Esophagus muscularis mucosa (tissue), 4 donors: ENCODE results near the gene ODAD4. TPM values are rescaled to one million over a fixed set of nuclear protein-coding genes. Genes with fewer than 3 reads are reported as not detected.

Experiments
- DNase-seq: peaks from one replicate; pipeline ENCODE4 v3.0.0-alpha.2; 2017; ENCODE audit errors: extremely low spot score
- H3K27ac ChIP-seq, 4 donors: fragments of 200-600 bp; sonication (generic); replicated peaks in 1 of 4; 1 replicate in 3 of 4; 2 replicates in 1 of 4; pipeline ENCODE4 v1.5.1; 2016 to 2019; ENCODE audit warnings: mild to moderate bottlenecking in 1 of 4
- H3K27me3 ChIP-seq, 4 donors: fragments of 200-600 bp; sonication (generic); one replicate each; pipeline versions ENCODE4 v1.5.1 to v1.6.0; 2016 to 2019
- H3K36me3 ChIP-seq, 4 donors: fragments of 200-600 bp; sonication (generic); one replicate each; pipeline ENCODE4 v1.5.1; 2016 to 2019
- H3K4me1 ChIP-seq, 4 donors: fragments of 200-600 bp; sonication (generic); one replicate each; pipeline ENCODE4 v1.5.1; 2016 to 2019
- H3K4me3 ChIP-seq, 4 donors: fragments of 200-600 bp; sonication (generic); 1 replicate in 2 of 4; 2 replicates in 2 of 4; pipeline ENCODE4 v1.5.1; 2016 to 2019; ENCODE audit warnings: mild to moderate bottlenecking in 4 of 4, moderate library complexity in 1 of 4
- H3K9me3 ChIP-seq, 4 donors: fragments of 200-600 bp; sonication (generic); 1 replicate in 3 of 4; 2 replicates in 1 of 4; pipeline ENCODE4 v1.5.1; 2016 to 2019
- CTCF ChIP-seq, 3 experiments: fragments of 200-600 bp in 2 of 3; fragments of 450-650 bp in 1 of 3; sonication (generic) in 2 of 3; IDR thresholded peaks; one replicate each; pipeline ENCODE4 v1.5.1; 2017 to 2019; ENCODE audit warnings: antibody characterized with exemption in 3 of 3, mild to moderate bottlenecking in 2 of 3, moderate library complexity in 1 of 3
- EP300 ChIP-seq: sonication (generic); formaldehyde crosslinking; IDR thresholded peaks from one replicate; pipeline ENCODE4 v1.6.1; 2017; ENCODE audit warnings: antibody characterized with exemption
- POLR2A ChIP-seq: fragments of 450-650 bp; IDR thresholded peaks from one replicate; pipeline ENCODE4 v1.6.1; 2017; ENCODE audit warnings: antibody characterized with exemption, moderate library complexity, mild to moderate bottlenecking, low read depth
- POLR2AphosphoS5 ChIP-seq, 2 donors: sonication (generic); formaldehyde crosslinking; IDR thresholded peaks; one replicate each; pipeline ENCODE4 v1.6.1; 2017; ENCODE audit warnings: antibody characterized with exemption in 2 of 2
- WGBS: methylation state at CpG from one replicate; pipeline ENCODE4 v1.1.5; 2018; 5-methylcytosine and 5-hydroxymethylcytosine counted together
- intact Hi-C: fragments of 100-400 bp; cut with DNase I; formaldehyde crosslinking; loops from one replicate; pipeline ENCODE4 v1.15.1; 2023
- total RNA-seq, 4 donors: library from RNA; depleted of rRNA; stranded (reverse); fragments of >200 nt; gene quantifications; one replicate each; pipeline versions ENCODE4 v1.1.0 to v1.2.1, GENCODE V29; 2016

ODAD4 gene
- total RNA-seq, 4 donors from 2014 or later = 0.33 to 1.7 (median 1.1) TPM

- Histone ChIP-seq H3K9me3 (no peaks in the 10 kb centered on the region), H3K27me3 (no peaks in the 10 kb centered on the region), H3K36me3 (peaks cover 46 to 100% (median 94%) of the 10 kb centered on the region in 4 donors), H3K4me3 (no peak overlapping the region), H3K4me1 (peaks cover 0 to 20% (median 18%) of the 10 kb centered on the region in 4 donors), H3K27ac (no peak overlapping the region)
- 94% methylated on average over 7 of the region's 7 CpGs for whole genome bisulfite sequencing
- no peak for TF ChIP-seq CTCF (IDR thresholded peaks at IDR 0.05)
- no peak for TF ChIP-seq EP300
- TF ChIP-seq POLR2AphosphoS5 (IDR thresholded peaks at IDR 0.05) = no peak
- no peak for TF ChIP-seq POLR2A
- intact Hi-C loops = no loop called here
- DNase-seq = no peak
These were observed 39.0 kb upstream of the ODAD4 start for GRCh38 chr17:41891135-41892020.

- Histone ChIP-seq H3K36me3 (peaks cover 48 to 100% (median 94%) of the 10 kb centered on the region in 4 donors), H3K4me1 (peaks cover 0 to 20% (median 18%) of the 10 kb centered on the region in 4 donors), H3K9me3 (no peaks in the 10 kb centered on the region), H3K4me3 (no peak overlapping the region), H3K27ac (no peak overlapping the region), H3K27me3 (no peaks in the 10 kb centered on the region)
- 98% methylated on average over 4 of the region's 4 CpGs for WGBS
- DNase-seq = no peak
- intact Hi-C loops = no loop called here
- TF ChIP-seq POLR2AphosphoS5 (IDR thresholded peaks at IDR 0.05) (no peak), CTCF (IDR thresholded peaks at IDR 0.05) (no peak), POLR2A (no peak), EP300 (no peak)
These were observed 38.4 kb upstream of the ODAD4 start for GRCh38 chr17:41892021-41892376.

- DNase-seq = no peak
- Histone ChIP-seq H3K4me1 (peaks cover 0 to 20% (median 18%) of the 10 kb centered on the region in 4 donors), H3K4me3 (no peak overlapping the region), H3K9me3 (no peaks in the 10 kb centered on the region), H3K36me3 (peaks cover 47 to 100% (median 94%) of the 10 kb centered on the region in 4 donors), H3K27me3 (no peaks in the 10 kb centered on the region), H3K27ac (no peak overlapping the region)
- intact Hi-C loops = no loop called here
- no peak for TF ChIP-seq CTCF (IDR thresholded peaks at IDR 0.05)
- TF ChIP-seq POLR2A = no peak
- TF ChIP-seq POLR2AphosphoS5 (IDR thresholded peaks at IDR 0.05) = no peak
- no peak for TF ChIP-seq EP300
- 89% methylated on average over 3 of the region's 3 CpGs for WGBS
These were observed 37.0 kb upstream of the ODAD4 start for GRCh38 chr17:41893384-41893783.

GRCh38 chr17:41894791-41895331, 35.6 kb upstream of the ODAD4 start:
- peaks cover 41 to 99% (median 96%) of the 10 kb centered on the region in 4 donors for H3K36me3 ChIP-seq
- DNase-seq = no peak
- peaks cover 0 to 20% (median 18%) of the 10 kb centered on the region in 4 donors for H3K4me1 ChIP-seq
- TF ChIP-seq POLR2AphosphoS5 (IDR thresholded peaks at IDR 0.05) (peak in 1 of 2 donors; percentile 27), EP300 (no peak)
- H3K9me3 ChIP-seq = no peaks in the 10 kb centered on the region
- intact Hi-C loops = no loop called here
- peak overlapping the region; percentile 53 to 78 (median 65) for H3K27ac ChIP-seq
- H3K27me3 ChIP-seq = no peaks in the 10 kb centered on the region
- H3K4me3 ChIP-seq = no peak overlapping the region
- WGBS = 84% methylated on average over 2 of the region's 7 CpGs

GRCh38 chr17:41895617-41896016, 34.8 kb upstream of the ODAD4 start:
- H3K4me3 ChIP-seq = no peak overlapping the region
- H3K4me1 ChIP-seq = peaks cover 0 to 20% (median 18%) of the 10 kb centered on the region in 4 donors
- peak overlapping the region; percentile 53 to 78 (median 65) for H3K27ac ChIP-seq
- H3K36me3 ChIP-seq = peaks cover 43 to 99% (median 96%) of the 10 kb centered on the region in 4 donors
- no peak for DNase-seq
- no peaks in the 10 kb centered on the region for H3K9me3 ChIP-seq
- intact Hi-C loops = no loop called here
- H3K27me3 ChIP-seq = no peaks in the 10 kb centered on the region
- WGBS = 43% methylated on average over 5 of the region's 5 CpGs
- no peak for TF ChIP-seq POLR2A
- TF ChIP-seq EP300 = no peak
- no peak for TF ChIP-seq CTCF (IDR thresholded peaks at IDR 0.05)
- no peak for TF ChIP-seq POLR2AphosphoS5 (IDR thresholded peaks at IDR 0.05)
